CD4-positive, alpha-beta T cell treated with Interferon gamma for 1 hour (primary cell): Measurements from ENCODE around the gene MR1.
"Not testable (repeated sequence)": the region's sequence is repeated elsewhere in the genome, so short reads cannot be mapped to it uniquely, and the experiment has no call there.

Experiments used
- DNase-seq: peaks from one replicate; pipeline ENCODE4 v3.0.0-alpha.2; 2020

Gene MR1

GRCh38 chr1:181032535-181032934 lies 1.2 kb upstream of the MR1 start:
- no peak for DNase-seq

- DNase-seq: peak; percentile 55
Measured at GRCh38 chr1:181033128-181033798, 520 bp upstream of the MR1 start.

- DNase-seq: not testable (repeated sequence)
Measured at GRCh38 chr1:181035210-181035609, 1.4 kb downstream of the MR1 start.

GRCh38 chr1:181036107-181036836 lies 2.5 kb downstream of the MR1 start:
- DNase-seq: no peak

GRCh38 chr1:181037386-181037785 lies 3.6 kb downstream of the MR1 start:
- no peak for DNase-seq

- DNase-seq: peak; percentile 61
Measured at GRCh38 chr1:181038399-181038873, 4.7 kb downstream of the MR1 start.

GRCh38 chr1:181040284-181040865 lies 6.6 kb downstream of the MR1 start:
- DNase-seq: no peak

- DNase-seq: peak; percentile 57
Measured at GRCh38 chr1:181043025-181043888, 9.5 kb downstream of the MR1 start.

GRCh38 chr1:181044449-181044966 lies 10.7 kb downstream of the MR1 start:
- DNase-seq: peak; percentile 65

GRCh38 chr1:181045946-181046345 lies 12.2 kb downstream of the MR1 start:
- not testable (repeated sequence) for DNase-seq

- DNase-seq: no peak
Measured at GRCh38 chr1:181049378-181049777, 15.6 kb downstream of the MR1 start.

GRCh38 chr1:181050922-181051321 lies 17.1 kb downstream of the MR1 start:
- no peak for DNase-seq

GRCh38 chr1:181056560-181056959 lies 22.8 kb downstream of the MR1 start:
- no peak for DNase-seq

GRCh38 chr1:181057079-181057478 lies 23.3 kb downstream of the MR1 start:
- no peak for DNase-seq

GRCh38 chr1:181059435-181059834 lies 25.7 kb downstream of the MR1 start:
- DNase-seq: no peak

- no peak for DNase-seq
Measured at GRCh38 chr1:181060066-181060465, 26.3 kb downstream of the MR1 start.

GRCh38 chr1:181060947-181061346 lies 27.2 kb downstream of the MR1 start:
- DNase-seq: not testable (repeated sequence)

GRCh38 chr1:181061487-181061886 lies 27.7 kb downstream of the MR1 start:
- DNase-seq: no peak

- peak; percentile 59 for DNase-seq
Measured at GRCh38 chr1:181061891-181062835, 28.4 kb downstream of the MR1 start.

- DNase-seq: peak; percentile 28
Measured at GRCh38 chr1:181062836-181063428, 29.1 kb downstream of the MR1 start.

GRCh38 chr1:181064011-181064623 lies 30.3 kb downstream of the MR1 start:
- DNase-seq: no peak
